Pericardium fibroblast (primary cell): ENCODE measurements around the gene SCAMP2. TPM values are rescaled to one million over a fixed set of nuclear protein-coding genes. Genes with fewer than 3 reads are reported as not detected.

Experiments
- total RNA-seq: library from RNA; depleted of rRNA; stranded (reverse); fragments of >200 nt; gene quantifications from 2 replicates; pipeline ENCODE4 v1.2.3, GENCODE V29; 2015

The SCAMP2 gene, protein sequence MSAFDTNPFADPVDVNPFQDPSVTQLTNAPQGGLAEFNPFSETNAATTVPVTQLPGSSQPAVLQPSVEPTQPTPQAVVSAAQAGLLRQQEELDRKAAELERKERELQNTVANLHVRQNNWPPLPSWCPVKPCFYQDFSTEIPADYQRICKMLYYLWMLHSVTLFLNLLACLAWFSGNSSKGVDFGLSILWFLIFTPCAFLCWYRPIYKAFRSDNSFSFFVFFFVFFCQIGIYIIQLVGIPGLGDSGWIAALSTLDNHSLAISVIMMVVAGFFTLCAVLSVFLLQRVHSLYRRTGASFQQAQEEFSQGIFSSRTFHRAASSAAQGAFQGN
- total RNA-seq: 51.5 and 94.1 TPM in 2 replicates

DNA sequence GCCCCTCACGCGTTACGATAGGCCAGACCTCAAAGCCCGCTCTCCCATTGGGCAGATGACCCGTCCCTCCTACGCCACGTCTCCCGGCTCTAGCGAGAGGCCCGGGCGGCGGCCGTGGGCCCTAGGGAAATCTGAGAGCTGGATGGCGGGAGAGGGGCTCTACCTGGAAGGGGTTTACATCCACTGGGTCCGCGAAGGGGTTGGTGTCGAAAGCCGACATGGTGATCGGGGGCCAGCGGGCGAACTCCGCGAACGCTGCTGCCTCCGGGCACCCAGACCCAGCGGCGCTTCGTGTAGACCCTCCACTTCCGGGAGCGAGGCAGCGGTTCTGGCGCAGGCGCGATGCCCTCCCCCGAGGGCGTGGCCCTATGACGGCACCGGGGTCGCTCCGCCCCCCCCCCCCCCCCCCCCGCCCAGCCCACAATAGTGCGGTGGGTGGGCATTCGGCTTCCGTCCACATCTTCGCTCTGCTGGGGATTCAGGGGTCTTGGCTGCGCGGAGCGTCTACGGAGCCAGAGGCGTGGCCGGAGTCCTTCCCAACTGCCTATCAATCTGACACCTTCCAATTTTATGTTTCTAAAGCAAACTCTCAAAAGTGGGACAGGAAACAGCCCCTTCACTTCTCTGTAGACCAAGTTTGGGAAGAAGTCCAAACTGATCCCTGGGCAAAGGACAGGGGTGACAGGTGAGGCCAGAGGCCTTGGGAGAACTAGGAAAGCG lies at the start of gene SCAMP2:
Gene SCAMP2, minus strand, starts transcription at position 330 of the 720 bp plus-strand sequence. Its CDS starts 110 bp downstream, at position 220.

GRCh38 chr15:74906450-74907162 lies 33.4 kb upstream of the SCAMP2 start, which contains the start of gene FAM219B:
FAM219B (minus strand) TSS chr15:74906851; CDS start chr15:74906800, 51 bp downstream.

DNA sequence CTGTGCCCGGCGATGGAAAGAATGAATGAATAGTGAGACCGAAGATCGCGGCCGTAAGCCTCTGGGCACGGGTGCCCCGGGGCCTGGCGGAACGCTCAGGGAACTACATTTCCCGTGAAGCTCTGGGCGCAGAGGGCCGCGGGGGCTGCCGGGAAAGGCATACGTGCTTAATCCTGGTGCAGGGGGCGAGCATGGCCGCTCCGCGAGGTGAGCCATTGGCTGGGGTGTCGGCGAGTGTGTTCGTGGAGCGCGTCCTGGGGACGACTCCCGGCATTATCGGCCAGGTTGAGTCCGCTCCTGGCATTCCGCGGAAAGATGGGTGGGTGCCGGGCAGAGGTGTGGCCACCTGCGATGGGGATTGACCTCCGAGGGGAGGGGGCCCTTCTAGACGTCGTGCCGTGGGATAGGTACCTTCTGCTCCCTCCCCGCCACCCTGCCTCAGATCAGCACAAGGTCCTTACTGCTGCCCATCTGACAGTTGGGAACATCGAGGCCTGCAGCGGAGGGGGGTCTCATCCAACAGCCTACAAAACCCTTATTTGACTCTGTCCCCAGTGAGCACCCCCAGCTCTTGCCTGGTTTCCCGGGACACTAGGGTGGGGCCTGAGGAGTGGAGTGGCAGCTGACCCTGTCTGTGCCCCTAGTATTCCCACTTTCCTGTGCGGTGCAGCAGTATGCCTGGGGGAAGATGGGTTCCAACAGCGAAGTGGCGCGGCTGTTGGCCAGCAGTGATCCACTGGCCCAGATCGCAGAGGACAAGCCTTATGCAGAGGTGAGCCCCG lies 16.9 kb upstream of the SCAMP2 start, which contains the start of gene MPI:
Gene MPI, plus strand, starts transcription at position 160 of the 782 bp plus-strand sequence. Its CDS starts 32 bp downstream, at position 192.

GRCh38 chr15:74842581-74843444 lies 30.4 kb downstream of the SCAMP2 start, which contains the start of gene ULK3:
ULK3 (minus strand) TSS chr15:74843156; CDS start chr15:74843105, 51 bp downstream.

DNA sequence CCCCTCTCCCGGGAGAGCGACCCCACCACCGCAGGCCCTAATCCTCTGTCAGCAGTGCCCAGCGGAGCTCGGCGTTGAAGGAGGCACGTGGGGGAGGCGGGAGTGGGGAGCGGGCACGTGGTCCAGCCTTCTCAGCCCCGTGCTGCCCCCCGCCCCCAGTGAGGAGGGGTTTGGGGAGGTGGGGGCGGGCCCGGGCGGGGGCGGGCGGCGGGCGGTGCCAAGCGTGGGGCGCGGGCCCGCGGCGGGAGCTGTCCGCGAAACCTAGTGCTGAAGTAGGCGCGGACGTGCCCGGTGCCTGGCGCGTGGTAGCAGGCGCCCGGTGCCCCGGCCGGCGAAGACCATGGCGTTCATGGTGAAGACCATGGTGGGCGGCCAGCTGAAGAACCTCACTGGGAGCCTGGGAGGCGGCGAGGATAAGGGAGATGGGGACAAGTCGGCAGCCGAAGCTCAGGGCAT lies 46.8 kb downstream of the SCAMP2 start, which contains the start of gene CPLX3:
Gene CPLX3, plus strand, starts transcription at position 264 of the 456 bp plus-strand sequence. Its CDS starts 77 bp downstream, at position 341.

GRCh38 chr15:74812533-74812932 lies 60.6 kb downstream of the SCAMP2 start, which contains the start of gene LMAN1L:
LMAN1L (plus strand) TSS chr15:74812835; CDS start chr15:74812855, 20 bp downstream.

Other genes starting within 250 kb of the SCAMP2 start
- gene EDC3, start 177.3 kb downstream of the SCAMP2 start, total RNA-seq: 8.2 and 10.3 TPM in 2 replicates
- gene CYP1A1, start 147.8 kb downstream of the SCAMP2 start, total RNA-seq: 0.23 TPM in 1 of 2 replicates, not detected in the other
- gene CYP1A2, start 124.5 kb downstream of the SCAMP2 start, total RNA-seq: not detected in 2 replicates
- 18.0 and 22.0 TPM in 2 replicates for gene CSK, start 91.3 kb downstream of the SCAMP2 start, total RNA-seq
- gene LMAN1L, start 60.5 kb downstream of the SCAMP2 start, total RNA-seq: 0.23 TPM in 1 of 2 replicates, not detected in the other
- gene CPLX3, start 46.7 kb downstream of the SCAMP2 start, total RNA-seq: not detected in 2 replicates
- 14.0 and 25.5 TPM in 2 replicates for gene ULK3, start 30.2 kb downstream of the SCAMP2 start, total RNA-seq
- 62.5 and 83.4 TPM in 2 replicates for gene MPI, start 16.7 kb upstream of the SCAMP2 start, total RNA-seq
- 23.9 and 27.3 TPM in 2 replicates for gene FAM219B, start 33.5 kb upstream of the SCAMP2 start, total RNA-seq
- gene COX5A, start 64.7 kb upstream of the SCAMP2 start, total RNA-seq: 109 and 134 TPM in 2 replicates
- gene RPP25, start 83.4 kb upstream of the SCAMP2 start, total RNA-seq: 24.8 and 45.2 TPM in 2 replicates
- gene SCAMP5, start 122.2 kb upstream of the SCAMP2 start, total RNA-seq: 0.58 and 0.68 TPM in 2 replicates
- gene PPCDC, start 150.2 kb upstream of the SCAMP2 start, total RNA-seq: 4.4 and 5.4 TPM in 2 replicates